Activated CD4-positive, alpha-beta T cell treated with anti-CD3 and anti-CD28 coated beads, Interleukin-2, amount 50 U/mL, for 4 hours (primary cell): ENCODE results near the gene CAPRIN2.

Source experiments
- DNase-seq, 2 experiments: peaks; one replicate each; pipeline ENCODE4 v3.0.0-alpha.2; 2020

The CAPRIN2 gene

DNA sequence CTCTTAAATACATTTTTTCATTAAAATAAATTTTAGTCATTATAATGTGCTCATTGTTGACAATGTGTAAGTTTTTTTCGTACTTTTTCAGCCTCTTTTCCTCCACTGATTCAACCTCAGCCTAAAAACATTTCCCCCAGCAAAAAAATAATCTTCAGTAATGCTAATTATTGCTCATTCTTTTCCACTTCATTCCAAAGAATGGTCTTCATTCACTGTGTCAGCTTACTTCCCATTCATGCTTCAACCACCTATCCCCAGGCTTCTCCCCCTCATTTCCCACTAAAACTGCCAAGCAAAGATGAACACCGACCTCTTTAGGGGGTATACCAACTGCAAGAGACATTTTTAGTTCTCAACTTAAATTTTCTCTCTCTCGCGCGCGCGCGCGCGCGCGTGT lies 56.4 kb downstream of the CAPRIN2 start:
- no peak for DNase-seq

DNA sequence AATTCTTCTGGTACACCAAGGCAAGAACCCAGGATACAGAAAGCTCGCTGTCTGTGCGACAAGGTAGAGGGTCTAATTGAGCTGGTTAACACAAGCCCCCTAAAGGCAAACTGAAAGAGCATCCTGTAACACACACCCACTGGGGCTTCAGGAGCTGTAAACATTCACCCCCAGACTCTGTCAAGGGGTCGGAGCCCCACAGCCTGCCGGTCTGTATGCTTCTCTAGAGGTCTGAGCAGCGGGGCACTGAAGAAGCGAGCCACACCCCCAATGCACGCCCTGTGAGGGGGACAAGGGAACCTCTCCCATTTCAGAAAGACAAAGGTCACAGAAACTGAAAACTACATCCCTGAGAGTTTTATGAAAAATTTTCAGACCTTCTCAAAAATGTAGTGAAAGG lies 57.8 kb downstream of the CAPRIN2 start:
- no peak for DNase-seq

DNA sequence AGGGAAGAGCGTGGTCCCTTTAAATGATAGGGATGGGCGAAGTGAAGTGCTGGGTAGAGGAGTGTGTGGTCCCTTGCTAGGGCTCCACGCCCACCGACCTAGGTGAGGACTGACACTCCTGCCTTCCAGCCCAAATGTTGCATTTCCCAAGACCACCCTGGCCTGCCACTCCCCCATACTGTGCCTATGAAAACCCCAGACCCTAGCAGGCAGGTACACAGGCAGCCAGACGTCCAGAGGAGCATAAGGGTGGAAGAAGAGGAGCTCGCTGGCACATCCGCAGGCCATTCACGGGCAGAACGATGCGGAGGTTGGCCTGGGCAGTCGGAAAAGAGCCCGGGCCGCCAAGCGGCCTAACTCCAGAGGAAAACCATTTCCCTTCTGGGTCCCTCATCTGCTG lies 58.3 kb downstream of the CAPRIN2 start:
- no peak for DNase-seq

DNA sequence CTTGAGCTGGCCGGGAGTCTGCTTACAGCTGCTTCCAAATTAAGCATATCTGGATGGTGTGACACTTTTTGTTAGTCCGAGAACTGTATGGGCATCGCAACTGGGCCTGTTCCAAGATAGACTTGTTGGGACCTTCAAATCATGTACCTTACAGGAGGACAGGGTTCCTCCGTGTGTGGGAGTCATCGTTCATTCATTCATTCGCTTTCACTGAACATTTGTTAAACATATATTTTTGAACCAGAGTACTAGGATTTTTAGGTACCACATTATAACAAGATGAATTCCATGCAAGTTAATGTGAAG lies 58.7 kb downstream of the CAPRIN2 start:
- no peak for DNase-seq

DNA sequence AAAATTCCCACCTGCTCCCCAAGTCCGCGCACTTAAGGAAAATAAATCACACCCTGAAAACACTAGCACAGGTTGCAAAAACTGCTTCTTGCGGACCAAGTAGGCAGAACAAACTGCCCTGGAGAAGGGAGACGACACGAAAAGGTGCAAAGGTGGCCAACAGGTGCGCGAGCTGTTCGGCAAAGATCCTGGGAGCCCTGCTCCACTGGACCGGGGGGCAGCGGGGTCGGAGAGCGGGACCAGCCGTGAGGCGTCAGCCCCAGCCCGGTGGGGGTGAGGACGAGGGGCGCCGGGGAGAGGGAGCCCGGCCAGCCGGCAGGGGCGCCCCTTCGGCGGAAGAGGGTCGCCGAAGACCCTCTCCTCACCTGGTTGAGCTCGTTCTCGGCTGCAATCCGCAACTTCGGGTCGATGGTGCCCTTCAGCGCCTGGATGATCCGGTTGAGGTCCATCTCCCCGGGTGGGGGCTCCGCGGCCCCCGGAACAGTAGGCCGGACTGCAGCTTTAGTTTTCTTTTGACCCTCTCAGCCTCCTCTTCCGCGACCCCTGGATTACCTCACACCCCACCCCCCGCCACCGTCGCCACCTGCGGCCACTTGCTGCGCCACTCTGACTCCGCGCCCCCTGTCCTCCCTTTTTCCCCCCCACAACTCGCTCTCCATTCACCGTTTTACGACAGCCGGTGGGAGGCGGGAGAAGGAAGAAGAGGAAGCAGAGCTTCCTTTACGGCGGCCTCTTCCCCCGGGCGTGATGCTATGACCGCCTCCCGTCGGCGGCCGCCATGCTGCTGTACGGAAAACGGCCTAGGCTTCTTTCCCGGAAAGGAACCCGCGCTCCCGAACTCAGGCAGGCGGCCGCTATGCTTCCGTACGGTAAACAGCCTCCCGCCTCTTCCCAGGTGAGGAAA lies 59.3 kb downstream of the CAPRIN2 start, which contains the start of gene IPO8:
Gene IPO8 (minus strand): TSS at position 671 of the 904 bp plus-strand sequence. CDS start 222 bp downstream, at position 449.
- DNase-seq: peak; percentile 84 to 86

DNA sequence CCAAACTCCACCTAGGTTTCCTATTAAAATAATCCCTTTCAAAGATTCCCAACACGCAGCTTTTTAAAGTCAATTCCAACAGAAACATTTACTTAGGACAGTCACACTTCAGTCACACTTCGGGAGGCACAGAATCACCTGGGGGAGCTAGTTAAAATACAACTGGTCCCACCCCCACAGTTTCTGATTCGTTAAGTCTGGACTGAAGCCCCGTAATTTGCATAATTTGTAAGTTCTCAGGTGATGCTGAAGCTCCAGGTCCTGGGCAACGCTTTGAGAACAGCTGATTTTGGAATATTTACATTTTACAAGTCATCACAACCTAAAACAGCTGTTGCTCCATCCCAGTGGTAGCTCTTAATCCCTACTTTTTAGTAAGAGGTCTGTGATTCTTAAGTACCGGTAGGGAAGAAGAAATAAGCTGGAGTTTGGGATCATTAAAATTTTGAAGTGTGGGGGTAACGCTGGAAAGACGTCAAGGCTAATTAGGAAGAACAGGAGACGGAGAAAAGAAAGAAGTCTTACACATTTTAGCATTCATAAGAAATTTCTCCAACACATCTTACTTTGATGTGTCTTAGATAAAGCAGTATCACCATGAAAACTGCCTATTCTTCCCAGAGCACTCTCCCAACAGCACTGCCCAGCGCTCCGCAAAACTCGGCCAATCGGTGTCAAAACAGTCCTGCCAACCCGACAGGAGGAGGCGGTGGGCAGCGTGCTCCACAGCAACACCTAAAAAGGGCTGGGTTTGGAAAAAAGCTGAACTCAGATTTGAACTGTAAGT lies 60.1 kb downstream of the CAPRIN2 start:
- DNase-seq: no peak

DNA sequence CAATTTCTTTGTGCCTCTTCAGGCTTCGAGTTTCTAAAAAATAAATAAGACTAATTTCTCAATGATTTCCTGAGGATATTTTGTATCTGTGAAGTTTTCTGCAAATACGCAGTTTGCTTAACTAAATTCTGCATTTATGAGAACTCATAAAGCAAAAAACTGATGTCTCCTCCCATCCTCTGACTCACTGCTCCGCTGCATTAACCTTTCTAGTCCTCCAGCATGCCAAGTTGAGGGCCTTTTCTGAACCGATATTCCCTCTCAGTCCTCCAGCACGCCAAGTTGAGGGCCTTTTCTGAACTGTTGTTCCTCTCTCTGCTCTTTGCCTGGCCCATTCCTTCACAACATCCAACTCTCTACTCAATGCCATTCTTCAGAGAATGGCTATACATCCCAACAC lies 62.3 kb downstream of the CAPRIN2 start:
- no peak for DNase-seq

DNA sequence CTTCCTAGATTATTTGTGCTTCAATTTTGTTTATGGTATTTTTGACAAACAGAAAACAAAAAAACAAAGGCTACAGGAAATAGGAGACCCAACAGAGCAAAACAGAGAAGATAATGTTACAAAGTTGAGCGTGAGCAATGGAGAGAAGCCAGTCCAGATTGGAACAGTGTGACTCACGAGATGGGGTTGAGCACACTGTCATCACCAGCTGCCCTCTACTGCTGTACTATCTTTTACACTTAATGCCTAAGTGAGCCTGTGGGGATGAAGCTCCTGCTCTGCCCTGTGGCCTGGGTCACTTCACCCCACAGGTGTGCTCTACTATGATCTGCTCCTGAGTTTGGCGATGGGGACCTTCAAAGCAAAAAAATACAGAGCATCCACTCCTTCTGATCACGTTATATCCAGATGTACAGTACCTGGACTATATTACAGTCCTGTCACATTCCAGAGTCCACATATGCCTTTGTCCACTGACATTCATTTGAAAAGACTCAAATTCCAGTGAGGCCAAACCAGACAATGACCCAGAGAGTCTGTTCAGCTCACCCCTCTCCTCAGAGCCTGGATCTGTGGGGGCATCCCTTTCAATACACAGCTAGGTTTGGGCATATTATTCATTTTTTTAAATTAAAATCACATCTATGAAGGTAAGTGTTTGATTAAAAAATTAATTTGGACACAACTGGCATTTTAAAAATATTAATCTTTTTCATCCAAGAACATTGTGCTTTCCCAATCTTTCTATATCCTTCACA lies 63.5 kb downstream of the CAPRIN2 start:
- no peak for DNase-seq

DNA sequence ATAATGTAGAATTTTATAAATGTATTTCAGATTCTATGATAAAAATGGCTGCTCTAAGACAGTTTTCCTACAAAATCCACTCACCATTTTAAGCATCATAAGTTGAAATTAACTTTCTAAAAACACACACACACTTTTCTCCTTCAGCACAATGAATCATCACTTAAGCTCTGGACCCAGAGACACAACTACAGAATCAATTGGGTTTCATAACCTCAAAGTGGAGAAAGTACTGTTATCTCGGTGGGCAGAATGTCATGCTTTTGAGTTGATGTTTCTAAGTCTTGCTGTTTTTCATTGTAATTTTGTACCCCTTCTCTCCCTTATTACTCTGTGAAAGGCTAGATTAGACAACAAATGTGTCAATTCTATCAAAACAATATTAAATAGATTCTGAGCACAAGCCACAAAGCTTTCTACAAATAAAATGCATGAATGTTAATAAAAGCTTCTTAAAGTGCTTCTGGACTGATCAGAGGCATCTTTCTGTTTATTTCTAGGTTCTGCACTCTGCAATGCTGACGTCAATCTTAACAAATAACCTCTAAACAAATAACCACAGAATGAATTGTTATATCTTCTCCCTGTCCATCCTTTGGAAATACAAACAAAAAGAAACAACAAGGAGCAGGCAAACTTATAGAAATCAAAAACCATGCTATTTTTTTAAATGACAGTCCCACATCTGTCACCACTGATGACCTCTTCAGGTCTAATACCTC lies 67.3 kb downstream of the CAPRIN2 start:
- DNase-seq: no peak

DNA sequence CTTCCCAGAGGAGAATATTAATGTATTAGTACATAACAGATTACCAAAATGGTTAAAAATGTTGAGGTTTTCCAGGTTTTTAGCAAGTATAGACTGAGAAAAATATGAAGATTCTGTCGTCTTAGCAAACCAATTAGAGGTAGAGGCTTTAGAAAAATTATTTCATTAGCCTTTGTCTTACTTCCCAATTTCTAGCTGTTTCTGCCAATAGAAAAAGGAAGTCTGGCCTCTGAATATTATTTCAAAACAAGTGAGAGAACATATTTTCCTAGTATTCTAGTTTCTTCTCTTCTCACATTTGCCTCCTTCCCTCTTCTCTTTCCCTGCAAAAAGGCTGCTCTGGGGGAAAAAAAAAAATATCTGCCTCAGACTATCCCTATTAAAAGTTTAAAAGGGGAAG lies 75.5 kb downstream of the CAPRIN2 start:
- no peak for DNase-seq

DNA sequence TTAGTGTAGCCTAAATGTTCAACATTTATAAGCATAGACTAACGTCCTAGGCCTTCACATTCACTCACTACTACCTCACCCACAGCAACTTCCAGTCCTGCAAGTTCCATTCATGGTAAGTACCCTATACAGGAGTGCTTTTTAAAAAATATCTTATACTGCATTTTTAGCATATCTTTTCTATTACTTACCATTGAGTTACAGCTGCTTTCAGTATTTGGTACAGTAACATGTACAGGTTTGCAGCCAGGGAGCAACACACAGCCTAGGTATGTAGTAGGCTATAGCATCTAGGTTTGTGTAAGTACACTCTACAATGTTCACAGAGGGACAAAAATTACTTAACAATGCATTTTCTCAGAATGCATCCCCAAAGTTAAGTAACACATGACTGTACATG lies 76.5 kb downstream of the CAPRIN2 start:
- no peak for DNase-seq

DNA sequence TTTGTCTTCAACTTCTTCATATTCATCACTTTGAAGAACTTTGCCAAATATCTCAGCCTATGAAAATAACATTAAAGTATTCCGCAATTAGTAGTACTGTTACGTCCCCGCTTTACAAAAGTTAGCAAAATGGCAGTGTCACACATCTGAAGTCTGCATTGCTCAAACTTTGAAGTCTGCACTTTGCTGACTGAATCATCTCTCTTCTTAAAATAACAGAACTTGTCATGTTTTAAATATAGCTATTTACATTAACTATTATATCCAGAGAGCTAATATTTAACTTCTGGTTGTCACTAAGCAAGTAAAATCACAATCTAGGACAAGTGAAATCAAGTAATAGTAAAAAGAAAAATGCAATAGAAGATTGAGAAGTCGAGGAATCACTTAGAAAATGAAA lies 93.5 kb downstream of the CAPRIN2 start:
- no peak for DNase-seq
